ENCODE measurements around the gene TNPO3.
"Not testable (repeated sequence)": the region's sequence is repeated elsewhere in the genome, so short reads cannot be mapped to it uniquely, and the experiment has no call there.

Gene TNPO3

DNA sequence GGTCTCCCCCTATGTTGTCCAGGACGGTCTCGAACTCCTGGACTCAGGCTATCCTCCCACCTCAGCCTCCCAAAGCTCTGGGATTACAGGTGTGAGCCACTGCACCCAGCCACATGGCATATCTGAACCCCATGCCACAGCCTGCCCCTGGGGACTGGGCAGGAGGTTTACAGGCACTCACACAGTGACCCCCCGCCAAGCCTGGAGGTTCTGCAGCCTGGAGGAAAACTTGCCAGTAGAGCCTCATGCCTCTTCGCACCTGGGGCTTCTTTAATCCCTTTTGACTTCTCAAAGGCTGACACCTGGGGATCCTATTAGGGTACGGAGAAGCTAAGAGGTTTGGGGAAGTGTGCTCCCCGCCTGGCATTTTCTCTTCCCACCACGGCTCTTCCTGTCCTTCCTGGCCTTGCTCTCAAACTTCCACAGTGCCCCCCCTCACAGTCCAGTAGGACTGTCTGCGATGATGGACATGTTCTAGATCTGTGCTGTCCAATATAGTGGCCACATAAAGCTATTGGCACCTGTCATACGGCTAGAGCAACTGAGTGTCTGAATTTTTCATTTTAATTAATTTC is 133.0 kb downstream of the TNPO3 start:
- no peak for DNase-seq
- ATAC-seq, result no peak

DNA sequence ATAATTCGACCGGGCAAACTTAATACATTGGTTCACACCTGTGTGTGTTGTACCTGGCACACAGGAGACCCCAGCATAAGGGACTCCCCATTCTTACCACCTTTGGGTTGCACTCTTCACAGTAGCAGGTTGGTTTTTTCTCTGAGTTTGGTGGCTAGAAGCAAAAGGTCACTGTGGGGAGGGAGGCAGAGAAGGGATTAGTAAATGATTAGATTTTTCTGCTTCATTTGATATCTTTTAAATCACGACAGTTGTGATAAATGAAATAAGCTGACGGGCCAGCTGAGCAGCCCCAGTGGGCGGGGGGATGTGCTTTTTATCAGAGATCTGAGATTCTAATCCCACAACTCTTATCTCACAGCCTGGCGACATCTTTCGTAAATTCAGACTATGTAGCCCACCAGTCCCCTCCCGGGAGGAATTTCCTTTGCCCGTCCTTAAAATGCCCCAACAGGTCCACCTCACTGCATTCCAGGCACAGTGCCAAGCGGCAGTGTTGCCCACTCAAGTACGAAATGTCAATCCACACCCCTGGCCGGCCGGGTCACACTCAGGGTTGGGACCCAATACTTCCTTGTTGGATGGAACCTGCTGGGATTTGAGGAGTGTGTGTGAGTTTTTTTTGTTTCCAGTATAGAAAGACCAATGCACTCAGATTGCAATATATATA is 133.9 kb downstream of the TNPO3 start:
- no peak for DNase-seq
- no peak for ATAC-seq

GRCh38 chr7:128919881-128920799 is 134.8 kb downstream of the TNPO3 start:
- no peak for DNase-seq
- no peak for ATAC-seq

GRCh38 chr7:128919241-128919640 is 135.7 kb downstream of the TNPO3 start:
- no peak for ATAC-seq
- no peak for DNase-seq

DNA sequence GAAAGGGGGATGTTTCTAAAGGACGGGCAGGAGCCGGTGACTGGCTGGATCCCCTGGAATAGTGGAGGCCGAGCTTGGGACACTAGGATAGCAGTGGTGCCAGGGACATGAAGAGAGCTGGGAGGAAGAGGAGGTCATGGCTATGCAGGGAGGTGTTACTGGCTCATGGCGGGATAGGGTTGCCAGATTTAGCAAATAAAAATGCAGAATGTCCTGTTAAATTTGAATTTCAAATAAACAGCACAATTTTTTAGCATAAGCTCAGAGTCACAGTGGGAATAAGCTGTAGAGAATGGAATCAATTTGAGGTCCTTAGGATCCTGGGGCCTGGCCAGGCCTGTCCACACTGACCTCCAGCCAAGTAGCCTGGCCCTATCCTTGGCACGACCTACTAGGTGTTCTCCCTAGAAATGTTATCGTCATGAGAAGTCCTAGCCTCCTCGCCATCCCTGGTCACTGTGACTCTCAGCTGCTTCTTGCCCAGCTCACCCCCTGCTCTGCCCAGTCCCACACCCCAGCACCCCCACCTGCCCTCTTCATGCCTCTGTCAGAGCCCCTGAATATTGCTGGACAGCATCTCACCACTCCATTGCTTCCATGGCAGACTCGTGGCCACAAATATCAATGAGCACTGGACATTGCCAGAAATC is 136.8 kb downstream of the TNPO3 start:
- ATAC-seq (no peak), DNase-seq (no peak)

GRCh38 chr7:128917122-128917521 is 137.8 kb downstream of the TNPO3 start:
- DNase-seq (no peak), ATAC-seq (no peak)

- ATAC-seq (no peak), DNase-seq (no peak)
Observed at GRCh38 chr7:128916643-128916915, 138.3 kb downstream of the TNPO3 start.

- ATAC-seq, result no peak
Observed at GRCh38 chr7:128915841-128916642, 138.9 kb downstream of the TNPO3 start.

GRCh38 chr7:128915271-128915819 is 139.6 kb downstream of the TNPO3 start:
- ATAC-seq (no peak), DNase-seq (no peak)

More at GRCh38 chr7:128915841-128916642, 138.9 kb downstream of the TNPO3 start:
- no peak for DNase-seq

DNA sequence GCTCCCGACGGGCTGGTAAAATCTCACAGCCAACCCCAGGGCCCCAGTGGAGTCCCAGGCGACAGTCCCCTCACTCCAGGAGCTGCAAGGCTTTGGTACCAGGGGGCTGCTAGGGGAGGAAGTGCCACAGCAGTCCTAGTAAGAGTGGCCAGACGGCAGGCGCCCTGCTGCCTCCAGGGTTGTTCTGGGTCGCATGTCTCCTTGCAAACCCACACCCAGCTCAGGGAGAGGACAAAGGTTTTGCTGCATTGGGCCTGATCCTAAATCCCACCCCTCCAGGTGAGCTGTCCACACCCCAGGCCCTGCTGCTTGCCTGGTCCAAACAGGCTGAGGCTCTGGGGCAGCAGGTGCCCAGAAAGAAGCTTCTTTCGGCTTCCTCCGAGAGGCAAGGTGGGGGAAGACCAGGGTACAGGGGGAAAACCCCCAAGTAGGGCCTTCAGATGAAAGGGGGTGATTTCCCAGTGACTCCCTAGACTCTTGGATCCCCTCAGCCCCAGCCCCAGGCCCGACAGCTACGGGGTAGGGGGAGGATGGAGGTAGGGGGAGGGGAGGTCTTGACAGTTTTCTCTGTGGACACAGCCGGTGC is 140.3 kb downstream of the TNPO3 start:
- no peak for ATAC-seq
- no peak for DNase-seq

DNA sequence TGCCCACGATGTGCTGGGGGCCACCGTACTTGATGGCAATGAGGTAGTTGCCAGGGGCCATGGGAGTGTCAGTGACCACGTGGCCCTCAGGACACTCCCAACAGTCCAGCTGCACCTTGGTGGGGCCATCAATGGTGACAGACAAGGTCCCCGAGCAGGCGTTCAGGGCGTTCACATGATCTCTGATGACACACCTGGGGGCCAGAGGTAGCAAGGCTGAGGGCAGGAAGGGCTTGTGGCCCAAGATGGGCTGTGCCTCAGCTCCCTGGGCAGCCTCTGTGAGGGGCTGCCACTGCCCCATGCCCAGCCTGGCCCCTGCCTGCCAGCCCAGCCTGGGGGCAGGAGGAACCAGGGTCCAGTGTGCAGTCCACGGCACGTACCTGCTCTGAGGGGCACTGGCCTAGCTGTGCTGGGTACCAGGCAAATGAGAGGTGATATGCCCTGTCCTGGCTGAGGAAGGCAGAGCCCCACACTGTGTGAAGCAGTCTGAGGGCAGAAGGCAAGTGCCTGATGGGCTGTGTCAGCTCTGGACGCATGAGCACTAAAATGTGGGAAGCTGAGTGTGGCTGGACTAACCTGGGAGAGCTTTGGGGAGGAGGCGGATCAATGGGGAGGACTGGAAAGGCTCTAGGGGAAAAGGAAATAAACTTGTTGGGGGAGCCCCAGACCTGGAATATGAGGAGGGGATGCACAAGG is 140.9 kb downstream of the TNPO3 start:
- no peak for DNase-seq

DNA sequence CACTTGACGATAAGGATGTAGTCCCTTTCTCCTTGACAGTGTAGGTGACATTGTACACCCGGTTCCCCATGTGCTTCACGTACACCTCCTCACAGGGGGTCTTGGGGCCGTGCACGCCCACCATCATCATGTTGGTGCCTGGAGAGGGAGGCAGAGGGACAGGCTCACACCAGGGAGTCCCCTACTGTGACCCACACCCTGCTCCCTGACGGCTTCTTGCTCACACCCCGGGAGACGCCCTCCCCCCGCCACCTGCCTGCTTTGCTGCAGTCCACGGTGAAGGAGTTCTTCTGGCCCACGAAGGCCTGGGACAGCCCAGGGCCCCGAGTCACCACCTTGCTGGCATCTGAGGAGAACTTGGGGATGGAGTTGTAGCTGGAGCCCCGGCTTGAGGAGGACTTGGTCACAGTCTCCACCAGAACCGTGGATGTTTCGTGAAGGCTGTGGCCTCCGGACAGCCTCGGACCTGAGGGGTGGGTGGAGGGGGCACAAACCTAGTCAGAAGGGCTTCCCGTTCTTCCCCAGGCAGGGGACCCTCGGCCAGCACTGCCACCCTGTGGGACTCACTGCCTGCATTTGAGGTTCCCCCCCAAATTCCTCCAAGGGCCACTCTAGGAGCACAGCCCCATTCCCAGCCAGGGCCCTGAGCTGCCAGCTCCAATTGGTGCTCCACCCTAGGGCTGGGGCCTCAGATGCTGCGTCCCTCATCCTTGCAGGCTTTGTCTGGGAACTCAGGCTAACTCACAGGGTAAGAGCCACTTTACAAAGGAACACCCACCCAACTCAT is 142.0 kb downstream of the TNPO3 start:
- not testable (repeated sequence) for ATAC-seq, DNase-seq

More for the DNA sequence above, 140.9 kb downstream of the TNPO3 start:
- no peak for ATAC-seq

GRCh38 chr7:128912281-128912680 is 142.6 kb downstream of the TNPO3 start:
- DNase-seq, result no peak
- no peak for ATAC-seq

GRCh38 chr7:128911423-128912031 is 143.4 kb downstream of the TNPO3 start:
- DNase-seq (no peak), ATAC-seq (no peak)

DNA sequence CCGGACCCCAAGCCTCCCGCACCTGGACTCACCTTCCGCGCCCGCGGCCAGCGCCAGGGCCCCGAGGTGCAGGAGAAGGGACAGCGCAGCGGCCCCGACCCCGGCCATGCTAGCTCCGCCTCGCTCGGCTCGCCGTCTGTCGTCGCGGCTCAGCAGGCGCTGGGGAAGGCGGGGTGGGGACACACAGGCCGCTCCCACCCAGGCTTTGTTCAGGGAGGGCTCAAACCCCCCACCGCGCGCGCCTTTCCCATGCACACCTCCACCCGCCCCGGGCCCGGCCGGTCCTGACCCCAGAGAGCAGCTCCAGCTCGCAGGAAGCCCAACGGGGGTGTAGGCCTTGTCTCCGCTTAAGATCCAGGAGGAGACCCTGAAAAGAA is 144.4 kb downstream of the TNPO3 start, which contains the start of gene KCP:
Gene KCP (minus strand): TSS at position 141 of the 377 bp plus-strand sequence. CDS start 33 bp downstream, at position 108.
- no peak for ATAC-seq
- DNase-seq, result no peak

- no peak for ATAC-seq
- DNase-seq, result no peak
Observed at GRCh38 chr7:128909625-128910568, 145.0 kb downstream of the TNPO3 start.

DNA sequence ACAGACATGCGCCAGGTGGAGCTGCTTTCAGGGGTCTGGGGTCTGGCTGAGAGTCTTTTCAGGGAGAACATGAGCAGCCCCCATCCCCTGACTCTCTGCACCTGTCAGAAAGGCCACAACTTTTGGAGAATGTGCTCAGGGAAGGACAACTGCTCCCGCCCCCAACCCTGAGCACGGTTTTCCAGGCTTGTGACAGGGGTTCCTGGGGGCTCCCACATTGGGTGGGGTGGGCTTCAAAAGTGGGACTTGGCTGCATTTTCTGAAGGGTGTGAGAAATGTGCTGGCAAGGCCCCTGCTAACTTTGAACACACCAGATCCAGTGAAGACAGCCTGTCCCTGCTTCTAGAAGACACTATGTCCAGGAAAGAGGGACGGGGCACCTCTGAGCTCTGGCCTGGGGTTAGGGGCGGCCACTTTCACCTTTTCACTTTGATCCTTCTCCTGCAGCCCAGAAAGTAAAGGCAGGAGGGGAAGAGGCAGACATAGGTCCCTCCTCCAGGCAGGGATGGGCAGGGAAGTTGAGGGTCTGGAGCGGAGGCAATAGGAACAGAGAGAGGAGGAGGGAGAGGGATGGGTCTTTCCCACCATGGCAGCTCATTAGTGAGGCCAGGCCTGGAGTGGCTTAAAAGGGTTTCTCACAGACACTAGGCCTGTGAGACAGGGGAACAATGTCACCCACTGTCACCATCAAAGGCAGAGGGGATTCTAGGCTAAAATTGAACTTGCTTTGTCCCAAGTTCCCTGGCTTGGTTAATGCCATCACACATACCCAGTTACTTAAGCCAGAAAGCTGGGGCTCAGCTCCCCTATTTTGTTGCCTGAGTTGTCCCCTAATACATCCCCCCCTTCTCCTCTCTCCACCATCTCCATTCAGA is 145.9 kb downstream of the TNPO3 start:
- ATAC-seq, result no peak

More for the DNA sequence above, 145.9 kb downstream of the TNPO3 start:
- DNase-seq, result no peak
